Tibial nerve (tissue), 4 donors: ENCODE measurements around the gene KIRREL1. TPM values are rescaled to one million over a fixed set of nuclear protein-coding genes. Genes with fewer than 3 reads are reported as not detected.
A peak's percentile ranks its signal among the peaks of the same experiment; 100 is the strongest.
"Not testable (repeated sequence)": the region's sequence is repeated elsewhere in the genome, so short reads cannot be mapped to it uniquely, and the experiment has no call there.

Experiments
- DNase-seq, 2 donors: peaks; one replicate each; pipeline ENCODE4 v3.0.0-alpha.2; 2019; ENCODE audit warnings: low spot score in 2 of 2
- H3K27ac ChIP-seq, 4 donors: fragments of 200-600 bp; sonication (generic) in 3 of 4; one replicate each; pipeline ENCODE4 v1.5.1; 2017 to 2019; ENCODE audit warnings: mild to moderate bottlenecking in 1 of 4
- H3K27me3 ChIP-seq, 2 donors: fragments of 200-600 bp; sonication (generic) in 1 of 2; one replicate each; pipeline versions ENCODE4 v1.5.1 to v1.6.0; 2017 to 2019
- H3K36me3 ChIP-seq, 3 donors: fragments of 200-600 bp; sonication (generic); one replicate each; pipeline ENCODE4 v1.5.1; 2018 to 2019
- H3K4me1 ChIP-seq, 4 donors: fragments of 200-600 bp; sonication (generic) in 3 of 4; one replicate each; pipeline ENCODE4 v1.5.1; 2017 to 2019
- H3K4me3 ChIP-seq, 4 donors: fragments of 200-600 bp; sonication (generic) in 3 of 4; one replicate each; pipeline ENCODE4 v1.5.1; 2017 to 2019; ENCODE audit warnings: mild to moderate bottlenecking in 1 of 4, moderate library complexity in 1 of 4
- H3K9me3 ChIP-seq, 4 donors: fragments of 200-600 bp; sonication (generic) in 3 of 4; one replicate each; pipeline ENCODE4 v1.5.1; 2017 to 2019
- EP300 ChIP-seq, 2 donors: sonication (generic); formaldehyde crosslinking; IDR thresholded peaks; one replicate each; pipeline ENCODE4 v1.6.1; 2017; ENCODE audit warnings: antibody characterized with exemption in 2 of 2, mild to moderate bottlenecking in 1 of 2
- POLR2A ChIP-seq, 2 donors: fragments of 450-650 bp; IDR thresholded peaks; one replicate each; pipeline ENCODE4 v1.6.1; 2017; ENCODE audit warnings: antibody characterized with exemption in 2 of 2, mild to moderate bottlenecking in 2 of 2, moderate library complexity in 2 of 2
- WGBS, 2 donors: methylation state at CpG; one replicate each; pipeline ENCODE4 v1.1.5; 2018; 5-methylcytosine and 5-hydroxymethylcytosine counted together
- total RNA-seq, 4 donors: library from RNA; depleted of rRNA; stranded (reverse); fragments of >200 nt; gene quantifications; one replicate each; pipeline ENCODE4 v1.1.0, GENCODE V29; 2016
- TF ChIP-seq, protein P1 (sequence below), 5 experiments: fragments of 200-600 bp in 3 of 5; fragments of 450-650 bp in 2 of 5; sonication (generic) in 3 of 5; IDR thresholded peaks; one replicate each; pipeline ENCODE4 v1.5.1; 2016 to 2019; ENCODE audit warnings: antibody characterized with exemption in 5 of 5, mild to moderate bottlenecking in 3 of 5, moderate library complexity in 2 of 5

The KIRREL1 gene
- total RNA-seq, 4 donors from 2014 or later = 47.1 to 60.6 (median 50.7) TPM

DNA sequence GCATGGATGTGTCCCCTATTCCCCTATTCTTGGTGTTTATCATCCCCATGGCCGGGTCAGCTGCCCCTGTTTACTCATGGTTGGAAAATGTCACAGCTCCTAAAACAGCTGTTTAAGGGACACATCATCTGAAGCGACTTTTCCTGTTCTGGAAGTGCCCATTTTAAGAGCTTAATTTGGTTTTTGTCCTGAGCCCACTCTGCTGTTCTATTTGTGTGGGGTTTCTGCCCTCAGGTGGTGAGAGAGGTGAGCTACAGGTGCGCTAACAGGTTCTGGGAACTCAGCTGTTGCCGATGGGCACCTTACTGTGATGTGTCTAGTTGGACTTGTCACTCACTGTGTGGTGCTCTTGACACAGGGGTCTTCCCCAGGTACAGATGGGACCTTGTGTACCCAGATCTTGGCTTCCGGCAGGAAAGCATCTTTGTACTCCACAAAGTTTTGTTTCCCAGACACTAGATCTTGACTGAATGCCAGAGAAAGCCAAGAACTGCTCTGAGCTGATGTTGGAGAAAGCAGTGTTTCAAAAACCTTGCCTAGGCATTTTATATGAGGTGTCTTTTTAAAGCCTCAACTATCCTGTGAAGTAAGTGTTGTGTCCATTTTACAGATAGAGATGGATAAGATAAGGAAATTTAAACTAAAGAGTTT is 128.3 kb downstream of the KIRREL1 start:
- Histone ChIP-seq H3K4me1 (peaks cover 0 to 11% (median 7%) of the 10 kb centered on the region in 4 donors), H3K27ac (no peak overlapping the region), H3K9me3 (no peaks in the 10 kb centered on the region), H3K27me3 (peaks cover 0 to 5% of the 10 kb centered on the region in 2 donors), H3K4me3 (no peak overlapping the region), H3K36me3 (no peaks in the 10 kb centered on the region)
- no peak for DNase-seq
- no peak for TF ChIP-seq POLR2A (IDR thresholded peaks at IDR 0.05)
- TF ChIP-seq, protein P1, sequence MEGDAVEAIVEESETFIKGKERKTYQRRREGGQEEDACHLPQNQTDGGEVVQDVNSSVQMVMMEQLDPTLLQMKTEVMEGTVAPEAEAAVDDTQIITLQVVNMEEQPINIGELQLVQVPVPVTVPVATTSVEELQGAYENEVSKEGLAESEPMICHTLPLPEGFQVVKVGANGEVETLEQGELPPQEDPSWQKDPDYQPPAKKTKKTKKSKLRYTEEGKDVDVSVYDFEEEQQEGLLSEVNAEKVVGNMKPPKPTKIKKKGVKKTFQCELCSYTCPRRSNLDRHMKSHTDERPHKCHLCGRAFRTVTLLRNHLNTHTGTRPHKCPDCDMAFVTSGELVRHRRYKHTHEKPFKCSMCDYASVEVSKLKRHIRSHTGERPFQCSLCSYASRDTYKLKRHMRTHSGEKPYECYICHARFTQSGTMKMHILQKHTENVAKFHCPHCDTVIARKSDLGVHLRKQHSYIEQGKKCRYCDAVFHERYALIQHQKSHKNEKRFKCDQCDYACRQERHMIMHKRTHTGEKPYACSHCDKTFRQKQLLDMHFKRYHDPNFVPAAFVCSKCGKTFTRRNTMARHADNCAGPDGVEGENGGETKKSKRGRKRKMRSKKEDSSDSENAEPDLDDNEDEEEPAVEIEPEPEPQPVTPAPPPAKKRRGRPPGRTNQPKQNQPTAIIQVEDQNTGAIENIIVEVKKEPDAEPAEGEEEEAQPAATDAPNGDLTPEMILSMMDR (IDR thresholded peaks at IDR 0.05) = peak; percentile 11 to 54 (median 24)
- 28 to 44% methylated on average over 5 of the region's 5 CpGs for WGBS, 2 donors

DNA sequence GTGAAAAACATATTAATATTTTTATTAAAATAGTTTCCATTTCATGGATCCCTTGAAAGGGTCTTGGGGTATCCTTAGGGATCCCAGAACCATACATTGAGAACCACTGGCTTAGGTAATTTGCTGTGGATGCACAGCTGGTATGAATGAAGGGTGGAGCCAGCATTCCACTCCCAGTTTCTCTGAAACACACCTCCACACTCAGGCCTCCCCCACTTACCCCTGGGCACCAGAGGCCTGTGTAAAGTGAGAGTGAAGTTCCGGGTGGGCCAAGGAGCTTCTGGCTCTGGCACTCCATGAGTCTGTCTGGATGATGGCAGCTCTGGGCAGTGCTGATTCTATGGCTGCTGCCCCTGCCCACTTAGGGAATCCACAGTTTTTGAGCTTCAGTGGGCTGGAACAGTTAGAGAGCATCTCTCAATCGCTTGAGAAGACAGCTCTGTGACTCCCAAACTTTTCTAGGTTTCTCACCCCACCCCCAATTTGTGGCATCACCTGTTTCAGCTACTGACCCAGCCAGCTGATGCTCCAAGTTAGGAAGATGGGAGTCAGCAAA is 129.5 kb downstream of the KIRREL1 start:
- Histone ChIP-seq H3K4me1 (peaks cover 0 to 7% (median 5%) of the 10 kb centered on the region in 4 donors), H3K4me3 (no peak overlapping the region), H3K9me3 (no peaks in the 10 kb centered on the region), H3K27me3 (peaks cover 0 to 5% of the 10 kb centered on the region in 2 donors), H3K27ac (no peak overlapping the region), H3K36me3 (no peaks in the 10 kb centered on the region)
- DNase-seq = no peak
- 73 to 82% methylated on average over 2 of the region's 2 CpGs for WGBS, 2 donors
- TF ChIP-seq POLR2A (IDR thresholded peaks at IDR 0.05) (no peak), EP300 (IDR thresholded peaks at IDR 0.05) (no peak)
- TF ChIP-seq, protein P1 (IDR thresholded peaks at IDR 0.05) = no peak

DNA sequence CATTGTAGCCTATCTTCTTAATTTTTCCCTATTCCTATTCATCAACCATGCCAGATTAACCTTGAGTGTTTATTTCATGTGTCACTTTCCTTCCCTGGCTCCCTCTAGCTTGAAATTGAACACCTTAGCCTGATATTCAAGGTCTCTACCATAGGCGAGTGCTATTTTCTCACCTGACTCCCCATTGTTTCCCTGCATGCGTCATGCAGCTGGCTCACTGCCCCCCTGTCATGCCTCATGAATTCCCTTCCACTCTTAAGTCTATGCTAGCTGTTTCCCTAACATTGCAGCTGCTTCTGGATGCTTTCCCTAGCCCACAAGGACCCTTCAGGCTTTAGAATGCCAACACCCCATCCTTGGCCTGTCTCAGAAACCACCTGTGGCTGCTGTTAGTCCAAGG is 130.6 kb downstream of the KIRREL1 start:
- H3K9me3 ChIP-seq = no peaks in the 10 kb centered on the region
- no peak overlapping the region for H3K27ac ChIP-seq
- peaks cover 0 to 5% of the 10 kb centered on the region in 2 donors for H3K27me3 ChIP-seq
- WGBS, 2 donors = 87 to 94% methylated on average over 2 of the region's 2 CpGs
- H3K36me3 ChIP-seq = no peaks in the 10 kb centered on the region
- TF ChIP-seq EP300 (IDR thresholded peaks at IDR 0.05) (no peak), POLR2A (IDR thresholded peaks at IDR 0.05) (no peak)
- TF ChIP-seq, protein P1 (IDR thresholded peaks at IDR 0.05) = no peak
- H3K4me1 ChIP-seq = no peaks in the 10 kb centered on the region
- no peak overlapping the region for H3K4me3 ChIP-seq
- DNase-seq = no peak

DNA sequence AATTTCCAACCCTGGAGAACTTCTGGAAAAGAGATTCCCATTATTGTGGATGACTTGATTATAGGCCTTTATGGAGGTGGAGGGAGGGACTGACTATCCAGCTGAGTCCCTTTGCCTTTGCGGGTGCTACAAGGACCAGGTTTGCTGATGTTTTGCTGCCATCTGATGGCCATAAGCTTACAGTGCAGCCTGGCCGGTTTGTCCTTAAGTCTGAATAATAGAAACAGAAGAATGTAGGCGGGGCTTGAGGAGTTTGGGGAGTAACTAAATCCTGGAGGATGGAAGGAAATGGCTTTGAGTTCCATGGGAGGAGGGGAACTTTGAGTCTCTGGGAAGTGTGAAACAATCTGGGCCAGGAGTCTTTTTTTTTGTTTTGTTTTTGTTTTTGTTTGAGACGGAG is 131.6 kb downstream of the KIRREL1 start:
- peak; percentile 87 to 98 for DNase-seq
- TF ChIP-seq POLR2A (IDR thresholded peaks at IDR 0.05) (no peak), EP300 (IDR thresholded peaks at IDR 0.05) (peak; percentile 37 to 41)
- TF ChIP-seq, protein P1 (IDR thresholded peaks at IDR 0.05) = peak; percentile 92 to 96 (median 93)
- Histone ChIP-seq H3K9me3 (no peaks in the 10 kb centered on the region), H3K36me3 (no peaks in the 10 kb centered on the region), H3K27ac (no peak overlapping the region), H3K27me3 (no peaks in the 10 kb centered on the region), H3K4me3 (no peak overlapping the region), H3K4me1 (no peaks in the 10 kb centered on the region)
- 5% methylated on average over 4 of the region's 4 CpGs for WGBS, 2 donors

DNA sequence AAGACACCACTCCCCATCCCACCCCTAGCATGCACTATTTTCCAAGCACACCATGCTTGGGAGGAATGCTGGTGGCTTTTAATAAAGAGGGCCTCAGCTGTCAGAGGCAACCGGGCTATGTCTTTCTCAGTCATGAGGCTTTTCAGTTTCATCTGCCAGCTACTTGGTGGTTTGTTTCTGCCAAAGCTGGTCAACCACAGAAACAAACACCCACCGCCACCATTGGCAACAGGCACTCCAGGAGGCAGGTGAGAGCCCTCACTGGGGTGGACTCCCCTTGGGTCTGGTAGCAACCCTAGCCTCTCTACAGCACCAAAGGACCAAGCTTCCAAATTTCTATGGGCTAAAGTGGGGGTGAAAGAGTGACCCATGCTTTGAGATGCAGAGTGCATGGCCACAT is 133.0 kb downstream of the KIRREL1 start:
- no peak for TF ChIP-seq EP300 (IDR thresholded peaks at IDR 0.05)
- no peak for TF ChIP-seq POLR2A (IDR thresholded peaks at IDR 0.05)
- TF ChIP-seq, protein P1 (IDR thresholded peaks at IDR 0.05) = no peak
- Histone ChIP-seq H3K27ac (no peak overlapping the region), H3K4me1 (no peaks in the 10 kb centered on the region), H3K27me3 (no peaks in the 10 kb centered on the region), H3K4me3 (no peak overlapping the region), H3K36me3 (no peaks in the 10 kb centered on the region), H3K9me3 (no peaks in the 10 kb centered on the region)
- WGBS, 2 donors = 79 to 86% methylated on average over 2 of the region's 2 CpGs
- no peak for DNase-seq

DNA sequence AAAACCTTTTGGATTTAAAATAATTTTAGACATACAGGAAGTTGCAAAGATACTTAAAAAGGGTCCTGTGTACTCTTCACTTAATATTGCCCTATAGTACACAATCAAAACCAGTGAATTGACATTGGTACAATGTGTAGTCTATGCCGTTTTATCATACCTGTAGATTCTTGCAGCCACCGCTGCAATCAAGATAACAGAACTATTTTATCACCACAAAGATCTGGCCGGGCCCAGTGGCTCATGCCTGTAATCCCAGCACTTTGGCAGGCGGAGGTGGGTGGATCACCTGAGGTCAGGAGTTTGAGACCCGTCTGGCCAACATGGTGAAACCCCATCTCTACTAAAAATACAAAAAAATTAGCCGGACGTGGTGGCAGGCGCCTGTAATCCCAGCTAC is 135.1 kb downstream of the KIRREL1 start:
- WGBS, 2 donors = 92 to 96% methylated on average over 8 of the region's 8 CpGs
- DNase-seq, H3K27me3 ChIP-seq, H3K9me3 ChIP-seq, H3K36me3 ChIP-seq, H3K4me3 ChIP-seq, H3K27ac ChIP-seq, H3K4me1 ChIP-seq: not testable (repeated sequence)
